Left renal pelvis (tissue), 4 donors: ENCODE measurements around the gene SLC22A25. TPM values are rescaled to one million over a fixed set of nuclear protein-coding genes. Genes with fewer than 3 reads are reported as not detected.
"Not testable (repeated sequence)": the region's sequence is repeated elsewhere in the genome, so short reads cannot be mapped to it uniquely, and the experiment has no call there.

Experiments
- DNase-seq, 4 donors: peaks; one replicate each; pipeline ENCODE4 v3.0.0-alpha.2; 2013; ENCODE audit warnings: low read depth in 4 of 4, low spot score in 3 of 4
- polyA plus RNA-seq, 4 donors: library from polyadenylated mRNA; unstranded; fragments of 120-200 nt; gene quantifications; one replicate each; pipeline ENCODE4 v1.2.1, GENCODE V29; 2013; ENCODE audit not compliant: insufficient read length in 4 of 4

Gene SLC22A25
- polyA plus RNA-seq, 4 donors, result 0.06 to 0.23 TPM; not detected in 2

- DNase-seq, result not testable (repeated sequence)
Measured at GRCh38 chr11:63235471-63236461, 7.6 kb downstream of the SLC22A25 start.

- DNase-seq, result no peak
Measured at GRCh38 chr11:63229815-63230214, 13.6 kb downstream of the SLC22A25 start.

GRCh38 chr11:63227521-63228107 lies 15.8 kb downstream of the SLC22A25 start:
- DNase-seq, result no peak

- DNase-seq, result no peak
Measured at GRCh38 chr11:63226488-63227114, 16.8 kb downstream of the SLC22A25 start.

GRCh38 chr11:63214093-63214492 lies 29.3 kb downstream of the SLC22A25 start:
- DNase-seq, result no peak

GRCh38 chr11:63212742-63213141 lies 30.7 kb downstream of the SLC22A25 start:
- no peak for DNase-seq

- DNase-seq, result no peak
Measured at GRCh38 chr11:63210111-63210510, 33.3 kb downstream of the SLC22A25 start.

Other genes starting within 250 kb of the SLC22A25 start
- gene SLC22A8, start 227.8 kb downstream of the SLC22A25 start, polyA plus RNA-seq, result 10 to 100 TPM in 3 of 4 donors, under 1 TPM in 1; 0.59 to 51.1 (median 32.8) TPM
- under 1 TPM in 3 of 4 donors, not detected in 1; 0.23 to 0.55 (median 0.41) TPM for gene SLC22A24, start 99.4 kb downstream of the SLC22A25 start, polyA plus RNA-seq
- gene SLC22A9, start 126.2 kb upstream of the SLC22A25 start, polyA plus RNA-seq, result under 1 TPM in 2 of 4 donors, not detected in 2; 0.11 to 0.59 TPM
- gene PLAAT5, start 247.6 kb upstream of the SLC22A25 start, polyA plus RNA-seq, result 10 to 100 TPM in 1 of 4 donors, 1 to 10 TPM in 1, under 1 TPM in 2; 0.50 to 10.9 (median 0.95) TPM